CD4-positive, alpha-beta T cell (primary cell): ENCODE measurements around the gene SULT1A2. TPM values are rescaled to one million over a fixed set of nuclear protein-coding genes. Genes with fewer than 3 reads are reported as not detected.

Source experiments
- ATAC-seq: fragments of 200-7000 bp; cut with Tn5 transposase; one replicate; pipeline ENCODE4 v1.10.0; 2022; ENCODE audit warnings: mild to moderate bottlenecking; ENCODE audit not compliant: poor library complexity
- CTCF ChIA-PET: fragments of 350-600 bp; sonication (Branson Sonifier 250); formaldehyde crosslinking; loops from one replicate; lab custom pipeline; 2021; ENCODE audit warnings: antibody characterized with exemption, inconsistent platforms; lab: Charles Lee
- POLR2A ChIA-PET: fragments of 350-600 bp; sonication (Branson Sonifier 250); formaldehyde crosslinking; loops from one replicate; lab custom pipeline; 2021; ENCODE audit warnings: antibody characterized with exemption, inconsistent platforms; lab: Charles Lee
- DNase-seq, 14 experiments: peaks; one replicate each; pipeline ENCODE4 v3.0.0-alpha.2; 2013 to 2020; ENCODE audit warnings: mixed read lengths in 2 of 14
- H3K27ac ChIP-seq, 2 donors: one replicate each; pipeline versions ENCODE4 v1.5.1 to v1.7.0; 2013; ENCODE audit warnings: low read length in 2 of 2, low read depth in 1 of 2, mild to moderate bottlenecking in 1 of 2
- H3K27me3 ChIP-seq, 2 experiments: 1 replicate in 1 of 2; 2 replicates in 1 of 2; pipeline versions ENCODE4 v1.6.1 to v1.7.0; 2013; ENCODE audit warnings: low read length in 2 of 2, control low read depth in 1 of 2, mild to moderate bottlenecking in 1 of 2, moderate library complexity in 1 of 2; ENCODE audit not compliant: insufficient read depth in 2 of 2, control insufficient read depth in 1 of 2
- H3K36me3 ChIP-seq: one replicate; pipeline ENCODE4 v1.6.1; 2013; ENCODE audit warnings: low read length, control low read depth; ENCODE audit not compliant: insufficient read depth
- H3K4me1 ChIP-seq: one replicate; pipeline ENCODE4 v1.6.1; 2013; ENCODE audit warnings: low read length, control low read depth; ENCODE audit not compliant: insufficient read depth
- H3K4me3 ChIP-seq: one replicate; pipeline ENCODE4 v1.5.1; 2013; ENCODE audit warnings: mild to moderate bottlenecking, low read length, moderate library complexity
- H3K9me3 ChIP-seq, 2 experiments: 1 replicate in 1 of 2; 2 replicates in 1 of 2; pipeline versions ENCODE4 v1.6.1 to v1.7.0; 2013; ENCODE audit warnings: low read length in 2 of 2, mild to moderate bottlenecking in 2 of 2, control low read depth in 1 of 2, moderate library complexity in 1 of 2; ENCODE audit not compliant: control insufficient read depth in 1 of 2, insufficient read depth in 1 of 2
- H3K27ac Mint-ChIP-seq: one replicate; pipeline ENCODE4 v1.8.0; 2020; ENCODE audit warnings: mixed read lengths
- H3K27me3 Mint-ChIP-seq: one replicate; pipeline ENCODE4 v1.8.0; 2021; ENCODE audit warnings: mixed read lengths
- H3K36me3 Mint-ChIP-seq: one replicate; pipeline ENCODE4 v1.8.0; 2021; ENCODE audit warnings: low read depth, mixed read lengths
- H3K4me1 Mint-ChIP-seq: one replicate; pipeline ENCODE4 v1.8.0; 2021; ENCODE audit warnings: low read depth, mixed read lengths
- H3K4me3 Mint-ChIP-seq: one replicate; pipeline ENCODE4 v1.8.0; 2020; ENCODE audit warnings: mild to moderate bottlenecking, mixed read lengths
- H3K9me3 Mint-ChIP-seq: one replicate; pipeline ENCODE4 v1.8.0; 2020; ENCODE audit warnings: mixed read lengths
- intact Hi-C, 2 experiments: fragments of 100-400 bp; cut with DNase I in 1 of 2; cut with micrococcal nuclease in 1 of 2; formaldehyde crosslinking; loops; one replicate each; pipeline versions ENCODE4 v1.15.1 to v1.9.0; 2023 to 2025; cut with DNase I, micrococcal nuclease
- total RNA-seq, 174 experiments: library from RNA in 2 of 174; stranded (reverse) in 2 of 174; gene quantifications; one replicate each; pipeline ENCODE4 v1.2.3 and lab custom pipeline; 2021 to 2026
- TF ChIP-seq, protein P1 (sequence below): fragments of 200-600 bp; IDR thresholded peaks from one replicate; pipeline ENCODE4 v1.8.0; 2022; ENCODE audit warnings: antibody characterized with exemption, mild to moderate bottlenecking

The SULT1A2 gene
- total RNA-seq, 2 experiments from 2014 or later = 0.19 to 0.45 TPM

DNA sequence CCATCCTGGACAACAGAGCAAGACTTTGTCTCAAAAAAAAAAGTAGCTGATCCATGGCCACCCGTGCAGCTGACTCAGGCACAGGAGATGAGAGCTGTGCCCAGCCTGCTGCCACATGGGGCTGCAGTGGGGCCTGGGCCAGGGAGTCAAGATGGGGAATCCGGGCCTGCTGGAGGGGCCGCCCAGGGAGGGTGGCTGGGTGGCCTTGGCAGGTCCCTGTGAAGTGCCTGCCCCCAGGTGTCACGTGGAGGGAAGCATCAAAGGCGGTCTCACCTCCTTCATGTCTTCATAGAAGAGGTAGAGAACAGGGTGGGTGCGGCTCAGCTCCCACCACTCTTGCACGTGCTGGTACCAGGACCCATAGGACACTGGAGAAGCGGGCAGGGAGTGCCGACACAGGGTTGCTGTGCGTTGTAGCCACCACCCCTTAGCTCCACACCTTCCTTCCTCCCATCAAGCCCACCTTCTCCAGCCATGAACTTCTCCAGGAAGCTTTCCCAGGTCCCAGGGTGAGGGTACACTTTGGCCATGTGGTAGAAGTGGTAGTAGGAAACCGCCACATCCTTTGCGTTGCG, 3.8 kb downstream of the SULT1A2 start:
- no peaks in the 10 kb centered on the region for H3K27me3 ChIP-seq
- intact Hi-C loops = loop anchor here in 1 of 2 experiments (5.0 kb wide), 1 partner anchor 71 kb away; no protein-coding TSS in a partner anchor
- no peaks in the 10 kb centered on the region for H3K27me3 Mint-ChIP-seq
- ChIA-PET POLR2A (no interaction called here), CTCF (no interaction called here)
- no peak overlapping the region for H3K27ac ChIP-seq
- no peaks in the 10 kb centered on the region for H3K9me3 ChIP-seq
- no peak overlapping the region for H3K4me3 Mint-ChIP-seq
- ATAC-seq (no peak), DNase-seq (no peak)
- peaks cover 44% of the 10 kb centered on the region for H3K36me3 Mint-ChIP-seq
- no peaks in the 10 kb centered on the region for H3K9me3 Mint-ChIP-seq
- peaks cover 8% of the 10 kb centered on the region for H3K4me1 Mint-ChIP-seq
- no peak overlapping the region for H3K4me3 ChIP-seq
- H3K27ac Mint-ChIP-seq = peak overlapping the region; percentile 45
- H3K4me1 ChIP-seq = peaks cover 1% of the 10 kb centered on the region
- TF ChIP-seq, protein P1, sequence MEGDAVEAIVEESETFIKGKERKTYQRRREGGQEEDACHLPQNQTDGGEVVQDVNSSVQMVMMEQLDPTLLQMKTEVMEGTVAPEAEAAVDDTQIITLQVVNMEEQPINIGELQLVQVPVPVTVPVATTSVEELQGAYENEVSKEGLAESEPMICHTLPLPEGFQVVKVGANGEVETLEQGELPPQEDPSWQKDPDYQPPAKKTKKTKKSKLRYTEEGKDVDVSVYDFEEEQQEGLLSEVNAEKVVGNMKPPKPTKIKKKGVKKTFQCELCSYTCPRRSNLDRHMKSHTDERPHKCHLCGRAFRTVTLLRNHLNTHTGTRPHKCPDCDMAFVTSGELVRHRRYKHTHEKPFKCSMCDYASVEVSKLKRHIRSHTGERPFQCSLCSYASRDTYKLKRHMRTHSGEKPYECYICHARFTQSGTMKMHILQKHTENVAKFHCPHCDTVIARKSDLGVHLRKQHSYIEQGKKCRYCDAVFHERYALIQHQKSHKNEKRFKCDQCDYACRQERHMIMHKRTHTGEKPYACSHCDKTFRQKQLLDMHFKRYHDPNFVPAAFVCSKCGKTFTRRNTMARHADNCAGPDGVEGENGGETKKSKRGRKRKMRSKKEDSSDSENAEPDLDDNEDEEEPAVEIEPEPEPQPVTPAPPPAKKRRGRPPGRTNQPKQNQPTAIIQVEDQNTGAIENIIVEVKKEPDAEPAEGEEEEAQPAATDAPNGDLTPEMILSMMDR = no peak
- peaks cover 30% of the 10 kb centered on the region for H3K36me3 ChIP-seq

DNA sequence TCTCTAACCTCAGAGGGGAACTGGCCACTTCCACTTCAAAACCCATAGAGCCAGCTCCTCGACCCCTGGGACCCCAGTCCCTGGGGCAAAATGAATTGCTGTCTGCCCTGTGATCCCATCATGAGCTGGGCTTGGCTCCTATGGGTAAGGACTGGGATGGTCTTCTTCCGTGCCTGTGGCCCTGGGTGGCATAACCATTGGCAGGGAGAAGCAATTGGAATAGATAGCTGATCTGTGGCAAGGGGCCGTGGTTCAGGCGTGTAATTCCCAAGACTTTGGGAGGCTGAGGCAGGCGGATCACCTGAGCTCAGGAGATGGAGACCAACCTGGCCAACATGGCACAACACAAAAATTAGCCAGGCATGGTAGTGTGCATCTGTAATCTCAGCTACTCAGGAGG, 4.3 kb downstream of the SULT1A2 start:
- Mint-ChIP-seq H3K4me1 (peaks cover 8% of the 10 kb centered on the region), H3K9me3 (no peaks in the 10 kb centered on the region), H3K4me3 (no peak overlapping the region), H3K27me3 (no peaks in the 10 kb centered on the region), H3K36me3 (peaks cover 49% of the 10 kb centered on the region), H3K27ac (no peak overlapping the region)
- no peak for ATAC-seq
- DNase-seq = no peak
- H3K4me1 ChIP-seq = no peaks in the 10 kb centered on the region
- ChIA-PET POLR2A (no interaction called here), CTCF (no interaction called here)
- TF ChIP-seq, protein P1 = no peak
- H3K27me3 ChIP-seq = no peaks in the 10 kb centered on the region
- no peak overlapping the region for H3K4me3 ChIP-seq
- H3K27ac ChIP-seq = no peak overlapping the region
- H3K9me3 ChIP-seq = no peaks in the 10 kb centered on the region
- intact Hi-C loops = loop anchor here in 1 of 2 experiments (5.0 kb wide), 1 partner anchor 70 kb away; no protein-coding TSS in a partner anchor
- peaks cover 32% of the 10 kb centered on the region for H3K36me3 ChIP-seq

DNA sequence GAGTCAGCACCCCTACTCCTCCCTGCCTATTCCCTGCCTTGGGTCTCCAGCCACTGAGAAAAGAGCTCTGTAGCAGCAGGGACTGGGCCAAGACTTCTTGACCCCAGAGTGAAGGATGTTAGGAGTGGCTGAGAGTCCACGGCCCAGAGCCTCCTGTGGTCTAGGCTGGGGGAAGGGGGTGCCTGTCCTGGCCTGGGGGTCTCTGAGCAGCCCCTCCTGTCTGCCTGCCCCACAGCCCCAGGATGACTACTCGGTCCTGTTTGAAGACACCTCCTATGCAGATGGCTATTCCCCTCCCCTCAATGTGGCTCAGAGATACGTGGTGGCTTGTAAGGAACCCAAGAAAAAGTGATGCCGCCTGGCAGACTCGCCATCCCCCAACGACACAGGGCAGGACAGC, 5.5 kb downstream of the SULT1A2 start:
- DNase-seq (no peak), ATAC-seq (no peak)
- H3K36me3 ChIP-seq = peaks cover 43% of the 10 kb centered on the region
- no peak overlapping the region for H3K27ac ChIP-seq
- ChIA-PET CTCF (no interaction called here), POLR2A (no interaction called here)
- no peaks in the 10 kb centered on the region for H3K4me1 ChIP-seq
- no peak overlapping the region for H3K4me3 ChIP-seq
- no peaks in the 10 kb centered on the region for H3K27me3 Mint-ChIP-seq
- H3K9me3 Mint-ChIP-seq = no peaks in the 10 kb centered on the region
- H3K9me3 ChIP-seq = no peaks in the 10 kb centered on the region
- no peaks in the 10 kb centered on the region for H3K27me3 ChIP-seq
- TF ChIP-seq, protein P1 = no peak
- no peak overlapping the region for H3K4me3 Mint-ChIP-seq
- intact Hi-C loops = loop anchor here in 1 of 2 experiments (5.0 kb wide), 1 partner anchor 69 kb away; no protein-coding TSS in a partner anchor
- peaks cover 60% of the 10 kb centered on the region for H3K36me3 Mint-ChIP-seq
- H3K27ac Mint-ChIP-seq = no peak overlapping the region
- H3K4me1 Mint-ChIP-seq = no peaks in the 10 kb centered on the region
